Measurements from ENCODE around the gene AGBL5. TPM values are rescaled to one million over a fixed set of nuclear protein-coding genes. Genes with fewer than 3 reads are reported as not detected.
A peak's percentile ranks its signal among the peaks of the same experiment; 100 is the strongest.

AGBL5 gene
- total RNA-seq, 1 donor = 35.0 TPM

DNA sequence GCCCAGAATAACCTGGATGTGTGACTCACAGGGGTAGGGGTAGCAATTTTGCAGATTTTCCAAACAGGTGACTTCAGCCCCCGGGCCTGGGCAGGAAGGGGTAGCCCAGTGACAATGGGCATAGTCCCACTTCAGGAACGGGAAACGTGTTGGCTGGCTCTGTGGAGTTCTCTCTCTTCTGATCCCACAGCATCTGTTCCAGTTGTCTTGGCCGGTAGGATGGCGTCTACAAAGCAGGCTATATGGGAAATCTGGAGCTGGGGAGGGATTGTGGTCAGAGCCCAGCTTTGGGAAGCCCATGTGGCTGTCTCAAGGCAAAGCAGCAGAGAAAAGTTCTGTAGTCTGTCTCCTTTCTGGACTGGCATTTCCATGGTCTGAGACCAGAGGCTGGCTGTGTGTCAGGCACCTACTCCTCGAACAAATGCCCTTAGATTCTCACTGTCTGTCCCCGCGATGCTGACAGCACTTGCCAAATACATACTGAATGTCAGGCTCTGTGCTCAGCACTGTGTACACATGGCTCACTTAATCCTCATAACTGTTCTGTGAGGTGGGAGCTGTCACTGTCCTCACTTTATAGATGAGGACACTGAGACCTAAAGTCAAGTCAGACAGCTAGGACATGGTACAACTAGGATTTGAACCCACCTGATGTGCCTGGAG lies 36.6 kb upstream of the AGBL5 start:
- DNase-seq (ENCODE audit: low read depth) = no peak
- TF ChIP-seq, protein P1, sequence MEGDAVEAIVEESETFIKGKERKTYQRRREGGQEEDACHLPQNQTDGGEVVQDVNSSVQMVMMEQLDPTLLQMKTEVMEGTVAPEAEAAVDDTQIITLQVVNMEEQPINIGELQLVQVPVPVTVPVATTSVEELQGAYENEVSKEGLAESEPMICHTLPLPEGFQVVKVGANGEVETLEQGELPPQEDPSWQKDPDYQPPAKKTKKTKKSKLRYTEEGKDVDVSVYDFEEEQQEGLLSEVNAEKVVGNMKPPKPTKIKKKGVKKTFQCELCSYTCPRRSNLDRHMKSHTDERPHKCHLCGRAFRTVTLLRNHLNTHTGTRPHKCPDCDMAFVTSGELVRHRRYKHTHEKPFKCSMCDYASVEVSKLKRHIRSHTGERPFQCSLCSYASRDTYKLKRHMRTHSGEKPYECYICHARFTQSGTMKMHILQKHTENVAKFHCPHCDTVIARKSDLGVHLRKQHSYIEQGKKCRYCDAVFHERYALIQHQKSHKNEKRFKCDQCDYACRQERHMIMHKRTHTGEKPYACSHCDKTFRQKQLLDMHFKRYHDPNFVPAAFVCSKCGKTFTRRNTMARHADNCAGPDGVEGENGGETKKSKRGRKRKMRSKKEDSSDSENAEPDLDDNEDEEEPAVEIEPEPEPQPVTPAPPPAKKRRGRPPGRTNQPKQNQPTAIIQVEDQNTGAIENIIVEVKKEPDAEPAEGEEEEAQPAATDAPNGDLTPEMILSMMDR (IDR thresholded peaks at IDR 0.05; ENCODE audit: insufficient read depth, low read depth, low read length) = no peak

DNA sequence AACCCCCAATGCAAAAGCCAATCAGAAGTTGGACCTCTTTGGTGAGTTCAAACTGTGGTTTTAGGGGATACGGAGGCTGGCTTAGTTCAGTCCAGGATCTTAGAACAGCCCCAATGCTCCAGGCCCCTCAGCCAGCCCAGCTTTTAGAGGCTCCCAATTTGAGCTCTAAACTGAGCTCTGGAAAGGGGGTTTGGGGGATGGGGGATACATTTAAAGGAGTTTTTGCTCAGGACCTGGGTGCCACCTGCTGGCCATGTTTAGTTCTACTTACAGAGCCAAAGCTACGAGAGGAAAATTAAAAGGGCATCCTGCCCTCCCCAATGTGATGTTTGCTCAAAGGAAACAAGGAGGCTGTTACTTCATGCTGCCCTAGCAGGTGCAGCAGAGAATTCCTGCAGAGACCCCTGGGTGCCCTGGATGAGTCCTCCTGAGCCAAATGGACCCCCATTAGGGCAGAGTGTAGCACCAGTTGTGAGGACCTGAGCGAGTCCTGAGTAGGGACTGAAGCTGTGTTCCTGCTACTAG lies 34.6 kb upstream of the AGBL5 start:
- TF ChIP-seq, protein P1 (IDR thresholded peaks at IDR 0.05; ENCODE audit: insufficient read depth, low read depth, low read length) = peak; percentile 77
- peak; percentile 81 for DNase-seq (ENCODE audit: low read depth)
- H3K4me3 ChIP-seq (ENCODE audit: low read depth, low read length) = no peak overlapping the region

More for the DNA sequence above, 36.6 kb upstream of the AGBL5 start:
- no peak overlapping the region for H3K4me3 ChIP-seq (ENCODE audit: low read depth, low read length)

DNA sequence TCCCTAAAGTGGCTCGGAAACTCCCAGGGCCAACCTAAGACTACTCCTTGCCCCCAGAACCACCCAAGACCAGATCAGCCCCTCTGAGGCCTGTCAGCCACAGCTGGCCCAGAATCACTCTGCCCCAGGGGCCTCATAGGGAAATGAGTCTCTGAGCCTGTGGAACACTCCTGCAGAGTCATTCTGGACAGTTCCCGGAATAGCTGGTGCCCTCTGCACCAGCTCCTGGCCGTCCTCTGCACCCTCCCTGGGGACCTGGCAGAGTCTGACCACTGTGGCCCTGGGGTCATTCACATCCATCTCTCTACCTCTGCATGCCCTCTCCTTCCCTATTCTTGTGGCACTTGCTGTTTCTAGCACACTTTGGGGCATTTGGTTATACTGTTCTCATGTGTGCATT lies 33.3 kb upstream of the AGBL5 start:
- TF ChIP-seq, protein P1 (IDR thresholded peaks at IDR 0.05; ENCODE audit: insufficient read depth, low read depth, low read length) = no peak
- no peak for DNase-seq (ENCODE audit: low read depth)
- H3K4me3 ChIP-seq (ENCODE audit: low read depth, low read length) = no peak overlapping the region

DNA sequence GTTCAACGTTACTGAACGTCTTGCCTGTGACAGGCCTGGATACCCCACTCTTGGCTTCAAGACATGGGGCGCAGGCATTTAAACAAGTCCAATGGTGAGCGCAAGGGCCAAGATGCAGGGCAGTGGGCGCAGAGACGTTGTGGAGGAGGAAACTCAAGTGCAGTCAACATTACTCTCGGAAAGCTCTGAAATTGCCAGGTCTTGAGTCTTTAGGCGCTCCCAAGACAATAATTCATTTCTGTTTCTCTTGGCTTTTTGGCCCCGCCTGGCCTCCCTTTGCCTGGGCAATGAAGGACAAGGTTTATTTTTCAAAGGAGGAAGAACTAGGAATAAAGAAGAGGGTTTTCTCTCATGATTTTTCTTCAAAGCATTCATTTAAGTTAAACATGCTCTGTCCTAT lies 32.0 kb upstream of the AGBL5 start:
- no peak for DNase-seq (ENCODE audit: low read depth)
- H3K4me3 ChIP-seq (ENCODE audit: low read depth, low read length) = no peak overlapping the region
- TF ChIP-seq, protein P1 (IDR thresholded peaks at IDR 0.05; ENCODE audit: insufficient read depth, low read depth, low read length) = no peak

DNA sequence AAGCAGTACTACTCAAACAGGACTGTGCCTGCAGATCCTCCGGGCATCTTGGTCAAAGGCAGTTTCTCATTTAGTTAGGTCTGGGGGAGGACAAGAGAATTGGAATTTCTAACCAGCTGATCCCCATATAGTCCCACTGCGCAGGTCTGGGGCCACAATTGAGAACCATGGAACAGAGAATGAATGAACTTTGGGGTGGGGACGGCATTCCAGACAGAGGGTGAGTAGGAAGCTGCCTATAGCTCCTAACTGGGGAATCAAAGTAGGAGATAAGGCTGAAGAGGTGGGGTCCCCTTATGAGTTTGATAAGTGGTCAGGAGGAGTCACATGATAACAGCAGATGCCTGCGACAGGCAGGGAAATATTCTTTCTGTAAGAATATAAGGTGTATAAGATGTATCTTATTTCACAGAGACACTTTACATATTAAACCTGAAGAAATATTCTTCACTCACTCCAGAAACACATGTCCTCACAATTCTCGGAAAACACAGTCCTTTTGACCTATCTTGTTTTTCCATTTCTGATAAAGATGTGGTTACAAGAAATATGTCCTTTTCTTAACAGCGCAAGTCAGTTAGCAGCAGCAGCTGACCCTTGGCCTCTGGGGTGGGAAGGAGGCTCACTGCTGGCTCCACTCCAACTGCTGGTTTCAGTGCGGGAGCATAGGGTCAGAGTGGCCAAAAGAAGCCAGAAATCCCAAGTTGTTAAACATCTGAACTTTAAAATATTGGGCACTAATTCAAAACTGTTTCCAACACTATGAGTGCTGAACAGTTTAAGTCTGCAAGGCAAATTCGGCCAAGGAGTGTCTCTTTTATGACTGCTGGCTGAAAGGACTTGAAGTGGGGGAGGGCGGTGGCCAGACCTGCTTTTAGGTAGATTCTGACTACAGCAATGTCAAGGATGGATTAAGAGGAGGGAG lies 31.3 kb upstream of the AGBL5 start:
- TF ChIP-seq, protein P1 (IDR thresholded peaks at IDR 0.05; ENCODE audit: insufficient read depth, low read depth, low read length) = no peak
- no peak overlapping the region for H3K4me3 ChIP-seq (ENCODE audit: low read depth, low read length)
- peak; percentile 91 for DNase-seq (ENCODE audit: low read depth)

DNA sequence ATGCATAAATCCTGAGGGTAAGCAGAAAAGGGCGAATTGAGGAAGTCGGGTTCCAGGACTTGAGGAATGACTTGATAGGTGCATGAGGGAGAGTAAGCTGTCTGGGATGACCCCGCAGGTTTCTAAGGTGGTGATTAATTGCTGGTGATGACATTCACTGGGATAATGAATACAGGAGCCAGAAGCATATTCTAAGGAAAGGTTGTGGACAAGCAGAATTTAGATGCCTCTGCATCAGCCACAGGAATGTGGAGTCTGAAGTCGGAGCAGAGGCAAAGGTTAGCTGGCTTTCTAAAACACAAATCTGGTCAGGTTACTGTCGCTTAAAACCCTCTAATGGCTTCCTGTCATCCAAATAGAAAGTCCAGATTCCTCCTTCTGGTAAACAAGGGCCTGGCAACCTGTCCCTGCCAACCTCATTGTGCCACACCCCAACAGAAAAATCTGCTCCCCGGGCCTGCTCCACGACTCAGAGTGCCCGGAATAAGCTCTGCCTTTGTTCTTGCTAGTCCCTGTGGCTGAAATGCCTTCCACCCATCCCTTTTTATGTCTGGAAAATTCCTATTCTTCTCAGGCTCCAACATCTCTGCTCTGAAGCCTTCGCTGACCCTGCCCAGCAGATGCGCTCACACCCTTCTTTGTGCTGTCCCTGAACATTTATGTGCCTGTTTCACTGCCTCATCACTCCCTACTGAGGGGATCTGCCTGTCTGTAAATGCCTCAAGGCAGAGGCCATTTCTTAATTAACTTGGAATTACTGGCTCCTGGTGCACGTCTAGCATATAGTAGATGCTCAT lies 30.0 kb upstream of the AGBL5 start:
- H3K4me3 ChIP-seq (ENCODE audit: low read depth, low read length) = no peak overlapping the region
- peak; percentile 37 for DNase-seq (ENCODE audit: low read depth)
- TF ChIP-seq, protein P1 (IDR thresholded peaks at IDR 0.05; ENCODE audit: insufficient read depth, low read depth, low read length) = no peak

Measured in fibroblast of villous mesenchyme (primary cell).